Naive thymus-derived CD4-positive, alpha-beta T cell (primary cell): Measurements from ENCODE around the gene OTULIN. TPM values are rescaled to one million over a fixed set of nuclear protein-coding genes. Genes with fewer than 3 reads are reported as not detected.

ENCODE experiments used
- ATAC-seq: fragments of 150-1000 bp; cut with Tn5 transposase; 2 replicates; pipeline ENCODE4 v1.10.0; 2021; ENCODE audit warnings: mild to moderate bottlenecking, moderate library complexity
- CTCF ChIA-PET: fragments of 350-600 bp; sonication (Branson Sonifier 250); formaldehyde crosslinking; loops from one replicate; lab custom pipeline; 2021; ENCODE audit warnings: antibody characterized with exemption; lab: Charles Lee
- POLR2A ChIA-PET: fragments of 350-600 bp; sonication (Branson Sonifier 250); formaldehyde crosslinking; loops from one replicate; lab custom pipeline; 2021; ENCODE audit warnings: antibody characterized with exemption, inconsistent platforms; lab: Charles Lee
- DNase-seq, 9 donors: peaks; one replicate each; pipeline versions ENCODE4 v3.0.0 to v3.0.0-alpha.2; 2020 to 2022; ENCODE audit warnings: mixed read lengths in 1 of 9
- H3K27ac ChIP-seq: one replicate; pipeline ENCODE4 v1.7.0; 2013; ENCODE audit warnings: mild to moderate bottlenecking, low read depth, low read length, moderate library complexity
- H3K27me3 ChIP-seq, 2 donors: one replicate each; pipeline ENCODE4 v1.7.0; 2013; ENCODE audit warnings: low read length in 2 of 2, mild to moderate bottlenecking in 2 of 2, moderate library complexity in 2 of 2; ENCODE audit not compliant: control insufficient read depth in 2 of 2, insufficient read depth in 2 of 2
- H3K36me3 ChIP-seq, 3 experiments: 1 replicate in 2 of 3; 2 replicates in 1 of 3; pipeline ENCODE4 v1.7.0; 2013; ENCODE audit warnings: low read length in 3 of 3, mild to moderate bottlenecking in 3 of 3, moderate library complexity in 1 of 3; ENCODE audit not compliant: insufficient read depth in 3 of 3, control insufficient read depth in 2 of 3
- H3K4me1 ChIP-seq, 2 donors: one replicate each; pipeline ENCODE4 v1.7.0; 2013; ENCODE audit warnings: low read length in 2 of 2, mild to moderate bottlenecking in 2 of 2, moderate library complexity in 1 of 2; ENCODE audit not compliant: control insufficient read depth in 2 of 2, insufficient read depth in 2 of 2
- H3K4me3 ChIP-seq: 2 replicates; pipeline ENCODE4 v1.7.0; 2013; ENCODE audit warnings: mild to moderate bottlenecking, low read length
- H3K9me3 ChIP-seq, 3 experiments: 1 replicate in 2 of 3; 2 replicates in 1 of 3; pipeline ENCODE4 v1.7.0; 2013; ENCODE audit warnings: low read length in 3 of 3; ENCODE audit not compliant: control insufficient read depth in 2 of 3
- H3K27ac Mint-ChIP-seq, 9 donors: one replicate each; pipeline ENCODE4 v1.8.0; 2020 to 2022; ENCODE audit warnings: mixed read lengths in 9 of 9, mild to moderate bottlenecking in 8 of 9, moderate library complexity in 5 of 9, inconsistent platforms in 2 of 9
- H3K27me3 Mint-ChIP-seq, 5 donors: one replicate each; pipeline ENCODE4 v1.8.0; 2021 to 2022; ENCODE audit warnings: mixed read lengths in 5 of 5, mild to moderate bottlenecking in 1 of 5
- H3K36me3 Mint-ChIP-seq, 5 donors: one replicate each; pipeline ENCODE4 v1.8.0; 2020 to 2022; ENCODE audit warnings: mixed read lengths in 5 of 5, mild to moderate bottlenecking in 3 of 5, inconsistent platforms in 1 of 5
- H3K4me1 Mint-ChIP-seq, 7 donors: one replicate each; pipeline ENCODE4 v1.8.0; 2020 to 2022; ENCODE audit warnings: mixed read lengths in 7 of 7, mild to moderate bottlenecking in 3 of 7, inconsistent platforms in 1 of 7
- H3K4me3 Mint-ChIP-seq, 10 donors: one replicate each; pipeline ENCODE4 v1.8.0; 2020 to 2022; ENCODE audit warnings: mild to moderate bottlenecking in 10 of 10, mixed read lengths in 10 of 10, moderate library complexity in 6 of 10, inconsistent platforms in 2 of 10
- H3K9me3 Mint-ChIP-seq, 11 donors: one replicate each; pipeline ENCODE4 v1.8.0; 2020 to 2022; ENCODE audit warnings: mixed read lengths in 11 of 11, mild to moderate bottlenecking in 4 of 11, inconsistent platforms in 1 of 11, moderate library complexity in 1 of 11
- intact Hi-C, 2 donors: fragments of 100-400 bp; cut with micrococcal nuclease; formaldehyde crosslinking; loops; one replicate each; pipeline ENCODE4 v1.15.1; 2023
- polyA plus RNA-seq, 2 donors: library from polyadenylated mRNA; unstranded; fragments of 300-500 nt; fragmentation: Illumina TruSeq; gene quantifications; one replicate each; pipeline ENCODE4 v1.2.3, GENCODE V29; 2021
- total RNA-seq, 6 experiments: library from RNA in 5 of 6; stranded (reverse) in 5 of 6; gene quantifications; 1 replicate in 5 of 6; 2 replicates in 1 of 6; pipeline ENCODE4 v1.2.3 and lab custom pipeline; 2021 to 2026

The OTULIN gene
- total and polyA plus RNA-seq, 7 experiments from 2014 or later: 12.1 to 66.9 (median 57.1) TPM

- ChIA-PET POLR2A (interaction anchor here (0.7 kb wide), 1 partner anchor 168 kb away, joined by 6 read pairs; no protein-coding TSS in a partner anchor), CTCF (interaction anchor here (0.9 to 3.3 kb wide), 2 partner anchors 16 to 269 kb away, joined by 3 to 10 read pairs; no protein-coding TSS in a partner anchor)
- Mint-ChIP-seq H3K9me3 (no peaks in the 10 kb centered on the region), H3K27me3 (no peaks in the 10 kb centered on the region), H3K36me3 (peaks cover 0 to 18% (median 7%) of the 10 kb centered on the region in 5 donors), H3K4me1 (peaks cover 54 to 90% (median 87%) of the 10 kb centered on the region in 7 donors), H3K27ac (peak overlapping the region in 1 of 9 donors; percentile 65), H3K4me3 (peak overlapping the region in 1 of 10 donors; percentile 50)
- H3K36me3 ChIP-seq: peaks cover 0 to 7% (median 0%) of the 10 kb centered on the region in 3 experiments
- intact Hi-C loops: loop anchor here (5.0 to 10.0 kb wide), 5 partner anchors 135 to 1945 kb away; partner anchors contain the start of genes RETREG1 (in 1 of the 2), TRIO (in 1 of the 2) and ZNF622 (in 1 of the 2)
- DNase-seq (no peak), ATAC-seq (no peak)
- no peaks in the 10 kb centered on the region for H3K27me3 ChIP-seq
- no peaks in the 10 kb centered on the region for H3K9me3 ChIP-seq
- no peak overlapping the region for H3K27ac ChIP-seq
- H3K4me3 ChIP-seq: no peak overlapping the region
- peaks cover 26 to 75% of the 10 kb centered on the region in 2 donors for H3K4me1 ChIP-seq
Observed at GRCh38 chr5:14669975-14670374, 5.5 kb downstream of the OTULIN start.

- CTCF ChIA-PET: interaction anchor here (3.3 kb wide), 1 partner anchor 15 kb away, joined by 10 read pairs; no protein-coding TSS in a partner anchor
- H3K36me3 ChIP-seq: peaks cover 0 to 7% (median 0%) of the 10 kb centered on the region in 3 experiments
- intact Hi-C loops: loop anchor here in 1 of 2 donors (1.0 kb wide), 1 partner anchor 8 kb away; no protein-coding TSS in a partner anchor
- no peaks in the 10 kb centered on the region for H3K27me3 ChIP-seq
- no peaks in the 10 kb centered on the region for H3K9me3 ChIP-seq
- H3K4me3 ChIP-seq: no peak overlapping the region
- Mint-ChIP-seq H3K36me3 (peaks cover 0 to 16% (median 7%) of the 10 kb centered on the region in 5 donors), H3K4me1 (peaks cover 56 to 91% (median 88%) of the 10 kb centered on the region in 7 donors), H3K4me3 (peak overlapping the region in 5 of 10 donors; percentile 4 to 67 (median 26)), H3K9me3 (no peaks in the 10 kb centered on the region), H3K27ac (peak overlapping the region; percentile 36 to 91 (median 68)), H3K27me3 (no peaks in the 10 kb centered on the region)
- POLR2A ChIA-PET: no interaction called here
- peak in 1 of 9 donors; percentile 35 for DNase-seq
- H3K4me1 ChIP-seq: peaks cover 35 to 85% of the 10 kb centered on the region in 2 donors
- H3K27ac ChIP-seq: peak overlapping the region; percentile 0
- peak; percentile 44 for ATAC-seq
Observed at GRCh38 chr5:14671414-14671813, 6.9 kb downstream of the OTULIN start.

- no peaks in the 10 kb centered on the region for H3K27me3 Mint-ChIP-seq
- no peaks in the 10 kb centered on the region for H3K9me3 ChIP-seq
- no peaks in the 10 kb centered on the region for H3K9me3 Mint-ChIP-seq
- H3K4me1 Mint-ChIP-seq: peaks cover 58 to 89% (median 87%) of the 10 kb centered on the region in 7 donors
- H3K36me3 ChIP-seq: peaks cover 0 to 7% (median 0%) of the 10 kb centered on the region in 3 experiments
- H3K27ac ChIP-seq: no peak overlapping the region
- no peak for DNase-seq
- intact Hi-C loops: no loop called here
- peak overlapping the region in 3 of 10 donors; percentile 6 to 41 (median 8) for H3K4me3 Mint-ChIP-seq
- ATAC-seq: no peak
- no peak overlapping the region for H3K4me3 ChIP-seq
- ChIA-PET CTCF (interaction anchor here (0.6 to 3.3 kb wide), 3 partner anchors 10 to 151 kb away, joined by 3 to 10 read pairs (median 9); no protein-coding TSS in a partner anchor), POLR2A (interaction anchor here (1.4 kb wide), 1 partner anchor 9 kb away, joined by 7 read pairs; no protein-coding TSS in a partner anchor)
- no peaks in the 10 kb centered on the region for H3K27me3 ChIP-seq
- H3K36me3 Mint-ChIP-seq: peaks cover 0 to 16% (median 7%) of the 10 kb centered on the region in 5 donors
- peak overlapping the region; percentile 27 to 91 (median 69) for H3K27ac Mint-ChIP-seq
- peaks cover 32 to 82% of the 10 kb centered on the region in 2 donors for H3K4me1 ChIP-seq
Observed at GRCh38 chr5:14672082-14672481, 7.6 kb downstream of the OTULIN start.

GRCh38 chr5:14672484-14673394 lies 8.2 kb downstream of the OTULIN start:
- H3K27ac ChIP-seq: no peak overlapping the region
- H3K27me3 ChIP-seq: no peaks in the 10 kb centered on the region
- Mint-ChIP-seq H3K4me3 (peak overlapping the region in 4 of 10 donors; percentile 2 to 41 (median 10)), H3K9me3 (no peaks in the 10 kb centered on the region), H3K4me1 (peaks cover 54 to 92% (median 83%) of the 10 kb centered on the region in 7 donors), H3K36me3 (peaks cover 0 to 14% (median 7%) of the 10 kb centered on the region in 5 donors), H3K27me3 (no peaks in the 10 kb centered on the region), H3K27ac (peak overlapping the region; percentile 1 to 91 (median 74))
- ATAC-seq: no peak
- H3K36me3 ChIP-seq: peaks cover 0 to 8% (median 0%) of the 10 kb centered on the region in 3 experiments
- H3K4me1 ChIP-seq: peaks cover 32 to 76% of the 10 kb centered on the region in 2 donors
- CTCF ChIA-PET: interaction anchor here (0.6 to 1.0 kb wide), 3 partner anchors 10 to 150 kb away, joined by 3 to 9 read pairs (median 4); no protein-coding TSS in a partner anchor
- POLR2A ChIA-PET: interaction anchor here (1.4 kb wide), 1 partner anchor 9 kb away, joined by 7 read pairs; no protein-coding TSS in a partner anchor
- H3K9me3 ChIP-seq: no peaks in the 10 kb centered on the region
- no peak for DNase-seq
- intact Hi-C loops: no loop called here
- no peak overlapping the region for H3K4me3 ChIP-seq

GRCh38 chr5:14673443-14673842 lies 8.9 kb downstream of the OTULIN start:
- peaks cover 0 to 13% (median 11%) of the 10 kb centered on the region in 5 donors for H3K36me3 Mint-ChIP-seq
- intact Hi-C loops: no loop called here
- H3K9me3 Mint-ChIP-seq: no peaks in the 10 kb centered on the region
- peaks cover 52 to 91% (median 76%) of the 10 kb centered on the region in 7 donors for H3K4me1 Mint-ChIP-seq
- Histone ChIP-seq H3K27ac (no peak overlapping the region), H3K4me3 (no peak overlapping the region), H3K4me1 (peaks cover 30 to 75% of the 10 kb centered on the region in 2 donors), H3K36me3 (peaks cover 0 to 15% (median 0%) of the 10 kb centered on the region in 3 experiments), H3K9me3 (no peaks in the 10 kb centered on the region), H3K27me3 (no peaks in the 10 kb centered on the region)
- peak overlapping the region in 7 of 9 donors; percentile 21 to 91 (median 71) for H3K27ac Mint-ChIP-seq
- no peak overlapping the region for H3K4me3 Mint-ChIP-seq
- no peaks in the 10 kb centered on the region for H3K27me3 Mint-ChIP-seq
- ATAC-seq (no peak), DNase-seq (no peak)
- ChIA-PET CTCF (interaction anchor here (1.0 kb wide), 1 partner anchor 11 kb away, joined by 4 read pairs; no protein-coding TSS in a partner anchor), POLR2A (interaction anchor here (1.4 kb wide), 1 partner anchor 8 kb away, joined by 7 read pairs; no protein-coding TSS in a partner anchor)
